Uterus (tissue), 2 donors: Measurements from ENCODE around the gene PEG3.

Source experiments
- CTCF ChIP-seq, 4 experiments: fragments of 200-600 bp in 2 of 4; fragments of 450-650 bp in 2 of 4; sonication (generic) in 2 of 4; IDR thresholded peaks; one replicate each; pipeline ENCODE4 v1.5.1; 2016 to 2019; ENCODE audit warnings: antibody characterized with exemption in 4 of 4, mild to moderate bottlenecking in 2 of 4, moderate library complexity in 1 of 4
- POLR2A ChIP-seq, 2 donors: fragments of 450-650 bp; IDR thresholded peaks; one replicate each; pipeline ENCODE4 v1.6.1; 2016; ENCODE audit warnings: antibody characterized with exemption in 2 of 2, mild to moderate bottlenecking in 1 of 2, moderate library complexity in 1 of 2

- no peak for TF ChIP-seq CTCF (IDR thresholded peaks at IDR 0.05)
- no peak for TF ChIP-seq POLR2A (IDR thresholded peaks at IDR 0.05)
Observed at GRCh38 chr19:56819166-56819565, 21.4 kb downstream of the PEG3 start.
